H1 (cell line): ENCODE measurements around the gene ARSA. TPM values are rescaled to one million over a fixed set of nuclear protein-coding genes. Genes with fewer than 3 reads are reported as not detected.

Experiments used
- CTCF ChIA-PET: fragments of 300-600 bp; sonication (Branson Sonifier 250); formaldehyde crosslinking; loops from one replicate; lab custom pipeline; 2021; ENCODE audit not compliant: partially characterized antibody; lab: Charles Lee
- POLR2A ChIA-PET: fragments of 300-600 bp; sonication (Branson Sonifier 250); formaldehyde crosslinking; loops from one replicate; lab custom pipeline; 2021; ENCODE audit warnings: inconsistent platforms; ENCODE audit not compliant: partially characterized antibody; lab: Charles Lee
- DNase-seq, 2 experiments: peaks; one replicate each; pipeline versions ENCODE4 v3.0.0 to v3.0.0-alpha.2; 2010 to 2022; ENCODE audit warnings: low spot score in 2 of 2, low read depth in 1 of 2, mixed read lengths in 1 of 2
- FAIRE-seq: peaks from 2 replicates; lab custom pipeline; 2011; peaks lifted over from hg19 to GRCh38; lab: Jason Lieb, UNC
- H2AFZ ChIP-seq: 2 replicates; pipeline ENCODE4 v1.8.1; 2012; ENCODE audit warnings: low read length, inconsistent platforms
- H2AK5ac ChIP-seq: 2 replicates; pipeline ENCODE4 v1.6.1; 2013; ENCODE audit warnings: low read depth, low read length
- H2BK120ac ChIP-seq: replicated peaks from 2 replicates; pipeline ENCODE3; 2013; ENCODE audit warnings: low read depth, low read length, inconsistent platforms
- H2BK12ac ChIP-seq: 2 replicates; pipeline ENCODE4 v1.6.1; 2013; ENCODE audit warnings: low read depth, low read length
- H2BK15ac ChIP-seq: 2 replicates; pipeline ENCODE4 v1.6.1; 2013; ENCODE audit warnings: low read length
- H2BK20ac ChIP-seq: 2 replicates; pipeline ENCODE4 v1.6.1; 2013; ENCODE audit warnings: low read length
- H2BK5ac ChIP-seq: 2 replicates; pipeline ENCODE4 v1.6.1; 2013; ENCODE audit warnings: low read depth, low read length
- H3K14ac ChIP-seq: 2 replicates; pipeline ENCODE4 v1.6.1; 2013; ENCODE audit warnings: inconsistent platforms; ENCODE audit not compliant: insufficient read length
- H3K18ac ChIP-seq: 2 replicates; pipeline ENCODE4 v1.6.1; 2013; ENCODE audit warnings: low read length; ENCODE audit errors: extremely low read depth
- H3K23ac ChIP-seq: 2 replicates; pipeline ENCODE4 v1.6.1; 2013; ENCODE audit warnings: inconsistent platforms; ENCODE audit not compliant: insufficient read length
- H3K23me2 ChIP-seq: 2 replicates; pipeline ENCODE4 v1.6.1; 2013; ENCODE audit warnings: low read depth, low read length
- H3K27ac ChIP-seq: 2 replicates; pipeline ENCODE4 v1.6.1; 2011; ENCODE audit warnings: low read depth, low read length, inconsistent platforms
- H3K27me3 ChIP-seq, 4 experiments: replicated peaks in 1 of 4; 1 replicate in 1 of 4; 2 replicates in 3 of 4; pipeline versions ENCODE4 v1.6.1 to v1.8.1; 2011 to 2013; ENCODE audit warnings: low read length in 3 of 4, mild to moderate bottlenecking in 3 of 4, inconsistent platforms in 2 of 4, mixed read lengths in 2 of 4, moderate library complexity in 1 of 4; ENCODE audit not compliant: control insufficient read depth in 3 of 4, insufficient read depth in 3 of 4; ENCODE audit errors: extremely low read depth in 1 of 4
- H3K36me3 ChIP-seq, 4 experiments: 2 replicates each; pipeline versions ENCODE4 v1.6.1 to v1.8.1; 2011 to 2013; ENCODE audit warnings: mild to moderate bottlenecking in 4 of 4, low read length in 3 of 4, moderate library complexity in 2 of 4, control low read depth in 1 of 4, inconsistent platforms in 1 of 4; ENCODE audit not compliant: insufficient read depth in 4 of 4, control insufficient read depth in 2 of 4
- H3K4ac ChIP-seq: replicated peaks from 2 replicates; pipeline ENCODE3; 2013; ENCODE audit warnings: low read length, low read depth, mixed read lengths, inconsistent platforms; ENCODE audit not compliant: insufficient read length
- H3K4me1 ChIP-seq, 4 experiments: replicated peaks in 1 of 4; 1 replicate in 1 of 4; 2 replicates in 3 of 4; pipeline versions ENCODE4 v1.6.1 to v1.8.1; 2011 to 2013; ENCODE audit warnings: low read length in 3 of 4, inconsistent platforms in 2 of 4, mixed read lengths in 1 of 4; ENCODE audit not compliant: insufficient read depth in 4 of 4, control insufficient read depth in 3 of 4
- H3K4me2 ChIP-seq, 2 experiments: 2 replicates each; pipeline versions ENCODE4 v1.6.1 to v1.8.1; 2011 to 2013; ENCODE audit warnings: low read depth in 2 of 2, low read length in 2 of 2, control low read depth in 1 of 2, inconsistent platforms in 1 of 2, mild to moderate bottlenecking in 1 of 2; ENCODE audit not compliant: insufficient read depth in 1 of 2
- H3K4me3 ChIP-seq, 4 experiments: fragments of 200-600, 300-600 bp in 1 of 4; sonication (generic), shearing (Covaris generic), sonication (Bioruptor Twin) in 1 of 4; 2 replicates each; pipeline versions ENCODE4 v1.5.1 to v1.8.1; 2011 to 2016; ENCODE audit warnings: low read length in 4 of 4, low read depth in 3 of 4, control low read depth in 2 of 4, inconsistent platforms in 2 of 4, mild to moderate bottlenecking in 2 of 4, mixed read lengths in 1 of 4, moderate library complexity in 1 of 4; ENCODE audit not compliant: insufficient read depth in 2 of 4; ENCODE audit errors: extremely low read depth in 1 of 4
- H3K56ac ChIP-seq: replicated peaks from 2 replicates; pipeline ENCODE3; 2013; ENCODE audit warnings: low read depth, mild to moderate bottlenecking, mixed read lengths, low read length, inconsistent platforms; ENCODE audit not compliant: insufficient read length
- H3K79me1 ChIP-seq: 2 replicates; pipeline ENCODE4 v1.6.1; 2013; ENCODE audit warnings: low read depth, low read length, control low read depth
- H3K79me2 ChIP-seq, 2 experiments: 2 replicates each; pipeline versions ENCODE4 v1.6.1 to v1.8.1; 2012 to 2013; ENCODE audit warnings: low read length in 2 of 2, mild to moderate bottlenecking in 2 of 2, inconsistent platforms in 1 of 2; ENCODE audit not compliant: insufficient read depth in 2 of 2, control insufficient read depth in 1 of 2
- H3K9ac ChIP-seq, 4 experiments: replicated peaks in 1 of 4; 1 replicate in 1 of 4; 2 replicates in 3 of 4; pipeline versions ENCODE4 v1.6.1 to v1.8.1; 2011 to 2013; ENCODE audit warnings: low read depth in 3 of 4, low read length in 3 of 4, control low read depth in 2 of 4, mild to moderate bottlenecking in 2 of 4, moderate library complexity in 2 of 4, inconsistent platforms in 1 of 4; ENCODE audit errors: extremely low read depth in 1 of 4
- H3K9me3 ChIP-seq, 2 experiments: 2 replicates each; pipeline versions ENCODE4 v1.6.1 to v1.8.1; 2012 to 2013; ENCODE audit warnings: mild to moderate bottlenecking in 2 of 2, moderate library complexity in 2 of 2, control low read depth in 1 of 2, inconsistent platforms in 1 of 2, low read depth in 1 of 2, low read length in 1 of 2, mixed read lengths in 1 of 2; ENCODE audit not compliant: insufficient read depth in 2 of 2
- H4K20me1 ChIP-seq, 2 experiments: replicated peaks in 1 of 2; 2 replicates each; pipeline versions ENCODE3 to v1.8.1; 2011 to 2013; ENCODE audit warnings: inconsistent platforms in 2 of 2, low read length in 2 of 2, mild to moderate bottlenecking in 1 of 2; ENCODE audit not compliant: insufficient read depth in 2 of 2, control insufficient read depth in 1 of 2
- H4K5ac ChIP-seq: 2 replicates; pipeline ENCODE4 v1.6.1; 2013; ENCODE audit warnings: low read length, low read depth, mixed read lengths, inconsistent platforms; ENCODE audit not compliant: insufficient read length
- H4K8ac ChIP-seq: 2 replicates; pipeline ENCODE4 v1.8.0; 2013; ENCODE audit warnings: mild to moderate bottlenecking, moderate library complexity, low read length, inconsistent platforms; ENCODE audit not compliant: insufficient read depth; ENCODE audit errors: extremely low read depth
- H4K91ac ChIP-seq: replicated peaks from 2 replicates; pipeline ENCODE3; 2013; ENCODE audit warnings: low read length, mixed read lengths, inconsistent platforms; ENCODE audit not compliant: insufficient read length
- CHD1 ChIP-seq: IDR thresholded peaks from 2 replicates; pipeline ENCODE4 v1.6.1; 2012; ENCODE audit warnings: low read depth, low read length, improper control_type of control experiment
- HDAC6 ChIP-seq: IDR thresholded peaks from one replicate; pipeline ENCODE4 v1.7.1; 2012; ENCODE audit warnings: low read depth, mild to moderate bottlenecking, inconsistent platforms, low read length, moderate library complexity
- JUN ChIP-seq: IDR thresholded peaks from 2 replicates; pipeline ENCODE4 v1.6.1; 2011; ENCODE audit warnings: low read depth, mild to moderate bottlenecking, improper control_type of control experiment, low read length
- KDM1A ChIP-seq: fragments of 200-600, 300-600 bp; sonication (generic); IDR thresholded peaks from 2 replicates; pipeline ENCODE4 v1.7.1; 2016; ENCODE audit warnings: mild to moderate bottlenecking, low read length, borderline replicate concordance
- KDM4A ChIP-seq: IDR thresholded peaks from one replicate; pipeline ENCODE4 v1.7.1; 2012; ENCODE audit warnings: low read depth, mild to moderate bottlenecking, moderate library complexity, low read length, inconsistent platforms; ENCODE audit not compliant: severe bottlenecking
- SAP30 ChIP-seq: fragments of 300-600 bp; sonication (generic); IDR thresholded peaks from 2 replicates; pipeline ENCODE4 v1.7.1; 2012; ENCODE audit warnings: low read length, moderate library complexity, mild to moderate bottlenecking, inconsistent platforms; ENCODE audit not compliant: insufficient read depth, insufficient replicate concordance
- SP1 ChIP-seq: IDR thresholded peaks from 2 replicates; pipeline ENCODE4 v1.6.1; 2011; ENCODE audit warnings: low read depth, low read length
- SUZ12 ChIP-seq: fragments of 200-600 bp; sonication (generic); IDR thresholded peaks from 2 replicates; pipeline ENCODE4 v1.6.1; 2012; ENCODE audit warnings: mild to moderate bottlenecking, inconsistent platforms, low read length, moderate library complexity, mixed read lengths
- TAF1 ChIP-seq: IDR thresholded peaks from 2 replicates; pipeline ENCODE4 v1.6.1; 2011; ENCODE audit warnings: mild to moderate bottlenecking, low read depth, low read length
- USF2 ChIP-seq: IDR thresholded peaks from 2 replicates; pipeline ENCODE4 v1.6.1; 2011; ENCODE audit warnings: low read length, improper control_type of control experiment
- WGBS, 2 experiments: shearing (Covaris generic) in 1 of 2; methylation state at CpG; one replicate each; pipeline versions ENCODE4 v1.1.6 to v1.1.7; 2013 to 2015; ENCODE audit warnings: low lambda C conversion rate in 2 of 2, mixed read lengths in 2 of 2, inconsistent platforms in 1 of 2, low coverage in 1 of 2, missing lambda C conversion rate in 1 of 2; ENCODE audit not compliant: insufficient replicate concordance in 2 of 2, insufficient coverage in 1 of 2, insufficient read length in 1 of 2; ENCODE audit errors: extremely low coverage in 1 of 2, missing lambda C conversion rate in 1 of 2; 5-methylcytosine and 5-hydroxymethylcytosine counted together
- polyA plus RNA-seq, 7 experiments: library from polyadenylated mRNA; depleted of rRNA in 3 of 7; stranded (reverse) in 5 of 7; unstranded in 2 of 7; fragments of >200 nt in 5 of 7; fragments of 200-250 nt in 2 of 7; gene quantifications; 1 replicate in 5 of 7; 2 replicates in 1 of 7; 4 replicates in 1 of 7; pipeline versions ENCODE4 v1.2.1 to v1.2.3, GENCODE V29; 2011 to 2013; ENCODE audit warnings: missing spikeins in 2 of 7, mixed read lengths in 2 of 7
- total RNA-seq: library from RNA; stranded (reverse); fragmentation: NEBNext Ultra II Directional; extraction: Animal tissue kit (Norgen Biotek cat#: 25700); gene quantifications from 2 replicates; pipeline ENCODE4 v1.2.1, GENCODE V29; 2021
- TF ChIP-seq, protein P1 (sequence below): IDR thresholded peaks from 2 replicates; pipeline ENCODE4 v1.6.1; 2012; ENCODE audit warnings: low read length, inconsistent platforms

ARSA gene
- total and polyA plus RNA-seq, 2 of the 8 experiments (the other 6 are each of a cell fraction or from before 2014, with no cell fraction given), result 9.8 to 10.1 TPM

DNA sequence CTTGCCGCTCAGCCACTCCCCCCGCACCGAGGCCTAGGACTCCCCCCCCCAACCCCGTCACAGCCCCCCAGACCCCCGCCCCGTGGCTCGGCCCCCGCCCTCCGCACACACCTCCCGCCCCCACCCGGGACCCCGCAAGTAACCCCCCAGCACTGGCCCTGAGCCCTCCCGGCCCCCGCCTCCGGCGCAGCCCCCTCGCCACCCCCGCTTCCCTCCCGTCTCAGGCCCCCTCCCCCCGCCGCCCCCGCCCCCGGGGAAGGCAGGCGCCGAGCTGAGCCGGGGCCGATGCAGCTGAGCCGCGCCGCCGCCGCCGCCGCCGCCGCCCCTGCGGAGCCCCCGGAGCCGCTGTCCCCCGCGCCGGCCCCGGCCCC lies 46.2 kb upstream of the ARSA start:
- Histone ChIP-seq H3K9ac (no peak overlapping the region), H3K56ac (no peak overlapping the region), H4K8ac (no peak overlapping the region), H2BK5ac (no peak overlapping the region), H2BK15ac (no peak overlapping the region), H3K23me2 (peaks cover 13% of the 10 kb centered on the region), H2BK20ac (no peak overlapping the region), H3K18ac (no peak overlapping the region), H3K27me3 (peaks cover 3 to 21% (median 16%) of the 10 kb centered on the region in 4 experiments), H4K5ac (no peak overlapping the region)
- FAIRE-seq, result no peak
- no peak for TF ChIP-seq JUN
- TF ChIP-seq KDM4A, result no peak
- no peak for TF ChIP-seq TAF1
- TF ChIP-seq SP1, result no peak
- TF ChIP-seq USF2, result no peak
- no peak for TF ChIP-seq HDAC6
- TF ChIP-seq, protein P1, sequence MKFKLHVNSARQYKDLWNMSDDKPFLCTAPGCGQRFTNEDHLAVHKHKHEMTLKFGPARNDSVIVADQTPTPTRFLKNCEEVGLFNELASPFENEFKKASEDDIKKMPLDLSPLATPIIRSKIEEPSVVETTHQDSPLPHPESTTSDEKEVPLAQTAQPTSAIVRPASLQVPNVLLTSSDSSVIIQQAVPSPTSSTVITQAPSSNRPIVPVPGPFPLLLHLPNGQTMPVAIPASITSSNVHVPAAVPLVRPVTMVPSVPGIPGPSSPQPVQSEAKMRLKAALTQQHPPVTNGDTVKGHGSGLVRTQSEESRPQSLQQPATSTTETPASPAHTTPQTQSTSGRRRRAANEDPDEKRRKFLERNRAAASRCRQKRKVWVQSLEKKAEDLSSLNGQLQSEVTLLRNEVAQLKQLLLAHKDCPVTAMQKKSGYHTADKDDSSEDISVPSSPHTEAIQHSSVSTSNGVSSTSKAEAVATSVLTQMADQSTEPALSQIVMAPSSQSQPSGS, result no peak
- no peak for TF ChIP-seq CHD1
- TF ChIP-seq SUZ12, result no peak
- TF ChIP-seq SAP30, result no peak
- TF ChIP-seq KDM1A, result no peak
- TF ChIP-seq, all 59 proteins: peak for 0
- H3K36me3 ChIP-seq, result no peaks in the 10 kb centered on the region; a peak in 1 of 8 replicates
- H3K4me1 ChIP-seq, result peaks cover 0 to 16% (median 9%) of the 10 kb centered on the region in 4 experiments; a peak in 6 of 7 replicates
- no peak overlapping the region for H2AK5ac ChIP-seq
- H3K79me1 ChIP-seq, result peaks cover 5% of the 10 kb centered on the region; the same call in 1 of the 2 replicates
- CTCF ChIA-PET, result interaction anchor here (1.0 to 5.3 kb wide), 2 partner anchors 17 to 48 kb away, joined by 4 to 17 read pairs; no protein-coding TSS in a partner anchor
- peaks cover 12 to 14% of the 10 kb centered on the region in 2 experiments for H4K20me1 ChIP-seq
- H3K79me2 ChIP-seq, result peaks cover 0 to 5% of the 10 kb centered on the region in 2 experiments; a peak in 1 of 4 replicates
- no peaks in the 10 kb centered on the region for H3K9me3 ChIP-seq
- peak overlapping the region; percentile 50 to 80; a peak in 2 of 4 replicates for H3K4me2 ChIP-seq
- peak overlapping the region in 2 of 4 experiments; percentile 59 to 79; a peak in 6 of 8 replicates for H3K4me3 ChIP-seq
- no peak overlapping the region for H2BK12ac ChIP-seq
- H3K4ac ChIP-seq, result no peak overlapping the region
- no peak for DNase-seq
- POLR2A ChIA-PET, result interaction anchor here (1.0 kb wide), 1 partner anchor 32 kb away, joined by 3 read pairs; no protein-coding TSS in a partner anchor
- H2BK120ac ChIP-seq, result no peak overlapping the region
- H3K27ac ChIP-seq, result no peak overlapping the region
- no peak overlapping the region for H4K91ac ChIP-seq
- H3K23ac ChIP-seq, result no peak overlapping the region
- H2AFZ ChIP-seq, result no peak overlapping the region
- WGBS, 2 experiments, result no CpG with 5 or more reads among the region's 43 CpGs
- no peak overlapping the region for H3K14ac ChIP-seq
